GM18520 (cell line): ENCODE data around the gene ZHX3.

Experiments
- ATAC-seq: cut with Tn5 transposase; IDR thresholded peaks from one replicate; pipeline ENCODE4 v1.9.1; 2021; ENCODE audit not compliant: unreplicated experiment

Gene ZHX3

DNA sequence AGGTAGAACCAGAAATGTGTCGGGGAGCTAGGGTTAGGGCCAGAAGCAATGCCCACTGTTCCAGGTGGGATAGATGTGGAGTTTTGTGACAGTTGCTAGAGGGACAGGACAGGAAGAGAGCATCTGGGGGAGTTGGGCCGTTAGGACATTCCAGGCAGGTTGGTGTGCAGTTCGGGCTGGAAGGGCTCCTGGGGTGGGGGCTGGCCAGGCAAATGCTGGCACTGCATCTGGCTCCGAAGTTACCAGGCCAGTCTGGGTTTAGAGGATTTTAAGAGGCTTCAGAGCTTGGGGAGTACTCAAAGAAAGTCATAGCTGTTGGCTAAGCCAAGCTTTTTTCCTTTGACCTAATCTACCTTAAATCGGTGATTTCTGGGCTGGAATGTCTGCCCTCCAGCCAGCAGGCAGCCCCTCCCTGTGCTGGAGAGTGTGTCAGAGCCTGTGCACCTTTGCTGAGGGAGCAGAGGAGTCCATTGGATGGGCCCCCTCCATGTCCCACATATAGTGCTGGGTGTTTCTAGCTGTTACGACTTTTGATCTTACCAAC is 159.4 kb downstream of the ZHX3 start:
- ATAC-seq = no peak

GRCh38 chr20:41155261-41155660 is 162.3 kb downstream of the ZHX3 start:
- no peak for ATAC-seq

- no peak for ATAC-seq
Measured at GRCh38 chr20:41154436-41155176, 162.9 kb downstream of the ZHX3 start.

GRCh38 chr20:41152108-41152757 is 165.3 kb downstream of the ZHX3 start:
- ATAC-seq = no peak

DNA sequence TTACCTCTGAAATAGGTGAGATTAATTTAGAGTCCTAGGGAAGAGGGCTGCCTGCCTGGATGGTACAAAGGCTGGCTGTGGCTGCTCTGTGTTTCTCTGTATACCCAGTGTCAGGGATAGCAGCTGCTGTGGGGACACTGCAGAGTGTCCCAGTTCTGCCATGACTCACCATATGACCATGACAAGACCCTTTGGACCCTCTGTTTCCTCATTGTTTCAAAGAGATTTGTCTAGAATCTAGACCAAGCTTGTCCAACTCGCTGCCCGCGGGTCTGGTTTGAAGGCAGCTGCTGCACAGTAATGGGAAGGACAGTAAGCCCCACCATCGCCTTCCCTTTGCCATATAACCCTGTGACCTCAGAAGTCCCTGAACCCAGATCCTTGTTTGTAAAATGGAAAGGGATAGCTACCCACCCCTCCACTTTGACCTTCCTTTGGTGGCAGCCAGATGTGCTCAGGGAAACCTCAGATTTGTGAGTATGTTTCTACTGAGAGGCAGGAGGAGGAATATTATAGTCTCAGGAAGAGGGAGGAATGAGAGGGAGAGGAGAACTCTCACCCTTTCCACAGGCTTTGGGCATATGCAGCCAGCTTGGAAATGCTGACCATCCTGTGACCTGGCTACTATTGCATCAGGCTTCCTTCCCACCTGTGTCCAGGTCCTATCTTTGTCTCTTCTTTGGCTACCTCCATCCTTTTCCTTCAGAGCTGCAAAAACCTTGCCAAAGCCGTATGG is 166.2 kb downstream of the ZHX3 start:
- ATAC-seq = no peak

- ATAC-seq = no peak
Measured at GRCh38 chr20:41150664-41151063, 166.9 kb downstream of the ZHX3 start.

- ATAC-seq = no peak
Measured at GRCh38 chr20:41148942-41149341, 168.6 kb downstream of the ZHX3 start.

DNA sequence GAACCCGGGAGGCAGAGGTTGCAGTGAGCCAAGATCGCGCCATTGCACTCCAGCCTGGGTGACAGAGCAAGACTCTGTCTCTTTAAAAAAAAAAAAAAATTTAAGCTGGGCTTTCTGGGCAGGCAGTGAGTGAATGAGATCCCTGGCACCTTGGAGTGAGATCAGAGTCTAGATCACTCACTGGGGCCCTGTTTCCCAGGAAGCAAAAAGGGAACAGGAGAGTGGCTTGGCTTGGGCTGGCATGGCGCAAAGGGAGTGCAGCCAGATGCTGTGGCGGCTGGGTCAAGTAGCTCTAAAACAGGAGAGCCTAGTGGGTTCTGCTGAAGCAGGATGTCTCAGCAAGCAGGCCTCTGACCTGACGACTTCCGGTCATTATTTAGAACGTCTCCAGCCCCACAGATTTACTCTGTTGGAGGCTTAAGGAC is 169.8 kb downstream of the ZHX3 start:
- no peak for ATAC-seq

- no peak for ATAC-seq
Measured at GRCh38 chr20:41145821-41146620, 171.5 kb downstream of the ZHX3 start.

DNA sequence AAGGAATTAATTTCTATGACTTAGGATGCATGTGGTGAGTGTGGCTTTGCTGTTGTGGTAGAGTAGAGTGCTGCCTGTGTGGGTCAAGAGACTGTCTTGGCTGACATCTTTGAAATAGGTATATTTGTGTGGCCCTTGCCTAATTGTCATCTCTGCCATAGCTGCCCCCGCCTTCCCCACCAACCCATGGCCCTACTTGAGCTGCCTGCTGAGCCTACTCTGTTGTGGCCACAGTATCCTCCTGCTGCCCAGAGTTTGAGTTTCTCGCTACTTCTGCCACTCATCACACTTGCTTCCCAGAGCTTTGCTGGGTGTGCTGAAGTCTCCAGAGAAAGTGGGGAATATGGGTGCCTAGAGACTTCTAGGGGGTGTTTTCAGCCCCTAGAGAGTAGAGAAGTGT is 172.2 kb downstream of the ZHX3 start:
- ATAC-seq = no peak

DNA sequence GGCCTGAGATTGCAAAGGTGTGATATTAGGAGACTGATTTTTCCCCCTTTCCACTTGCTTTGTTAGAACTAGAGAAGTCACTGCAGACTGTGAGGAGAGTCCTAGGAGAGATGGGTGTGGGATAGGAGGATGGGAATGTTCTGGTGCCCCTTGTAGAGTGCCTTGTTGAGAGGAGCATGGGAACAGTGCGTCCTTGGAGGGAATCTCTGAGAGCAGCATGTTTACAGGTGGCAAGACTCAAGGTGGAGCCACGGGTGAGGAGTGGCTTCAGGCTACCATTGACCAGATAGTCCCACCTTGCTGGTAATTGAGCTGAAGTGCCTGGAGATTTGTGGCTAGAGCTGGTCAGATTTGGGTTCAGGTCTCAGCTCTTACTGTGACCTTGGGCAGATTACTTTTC is 174.2 kb downstream of the ZHX3 start:
- no peak for ATAC-seq

DNA sequence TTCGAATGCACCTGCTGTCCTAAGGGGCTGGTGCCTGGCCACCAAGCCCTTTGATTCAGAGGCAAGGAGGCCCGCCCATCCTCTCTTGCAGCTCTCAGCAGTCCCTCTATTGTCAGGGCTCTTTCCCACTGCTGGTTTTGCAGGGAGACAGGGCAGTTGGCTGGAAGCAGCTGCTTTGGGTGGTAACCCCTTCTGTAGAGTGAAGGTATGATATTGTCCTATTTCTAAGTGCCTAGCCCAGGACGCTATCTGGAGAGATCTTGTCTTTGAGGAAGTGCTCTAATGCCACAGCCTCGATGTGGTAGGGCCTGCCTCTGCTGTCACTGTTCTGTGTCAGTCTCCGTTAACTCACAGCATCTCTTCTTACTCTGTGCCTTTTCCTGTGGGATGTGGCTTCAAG is 174.6 kb downstream of the ZHX3 start:
- ATAC-seq = no peak

GRCh38 chr20:41142245-41142644 is 175.3 kb downstream of the ZHX3 start:
- ATAC-seq = no peak

DNA sequence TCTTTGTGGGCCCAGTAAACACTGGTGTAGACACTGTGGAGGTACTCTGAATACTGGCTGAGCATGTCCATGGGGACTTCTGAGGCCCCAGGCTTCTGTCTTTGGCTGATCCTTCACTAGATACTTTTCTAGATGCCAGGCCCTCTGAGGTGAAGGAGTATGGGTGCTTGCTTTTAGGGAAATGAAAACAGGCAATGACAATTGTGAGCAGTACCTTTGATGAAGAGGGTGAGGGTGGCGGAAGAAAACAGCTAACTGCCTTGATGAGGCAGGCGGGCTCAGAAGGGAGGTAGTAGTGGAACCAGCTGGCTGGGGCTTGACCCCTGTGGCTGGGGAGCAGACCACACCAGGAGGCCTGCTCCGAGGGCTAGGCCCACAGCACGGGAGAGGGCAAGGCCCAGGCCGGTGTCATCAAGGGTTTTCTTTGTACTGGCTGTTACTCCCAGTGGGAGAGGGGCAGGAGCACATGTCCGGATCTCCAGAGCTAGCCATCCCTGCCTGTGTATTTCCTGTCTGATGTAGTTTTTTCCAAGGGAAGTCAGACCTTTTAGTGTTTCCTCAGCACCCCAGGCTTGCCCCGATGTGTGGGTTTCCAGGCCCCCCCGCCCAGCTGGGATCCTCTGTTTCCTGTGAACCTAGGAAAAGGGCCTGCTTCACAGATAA is 176.2 kb downstream of the ZHX3 start:
- ATAC-seq = no peak

GRCh38 chr20:41140226-41141133 is 177.1 kb downstream of the ZHX3 start:
- no peak for ATAC-seq

GRCh38 chr20:41139227-41140093 is 178.1 kb downstream of the ZHX3 start:
- ATAC-seq = no peak

- ATAC-seq = no peak
Measured at GRCh38 chr20:41138475-41139226, 178.9 kb downstream of the ZHX3 start.
